Measurements from ENCODE around the gene CDH26.
A peak's percentile ranks its signal among the peaks of the same experiment; 100 is the strongest.

CDH26 gene

GRCh38 chr20:60050193-60050947 lies 92.1 kb downstream of the CDH26 start:
- DNase-seq = no peak

GRCh38 chr20:60051911-60052310 lies 93.7 kb downstream of the CDH26 start:
- no peak for DNase-seq

GRCh38 chr20:60052322-60052721 lies 94.1 kb downstream of the CDH26 start:
- DNase-seq = no peak

GRCh38 chr20:60053125-60053817 lies 95.0 kb downstream of the CDH26 start:
- no peak for DNase-seq

- no peak for DNase-seq
Observed at GRCh38 chr20:60053818-60054190, 95.6 kb downstream of the CDH26 start.

- no peak for DNase-seq
Observed at GRCh38 chr20:60054716-60055634, 96.8 kb downstream of the CDH26 start.

- peak; percentile 30 for DNase-seq
Observed at GRCh38 chr20:60055740-60056139, 97.5 kb downstream of the CDH26 start.

- no peak for DNase-seq
Observed at GRCh38 chr20:60056407-60057122, 98.3 kb downstream of the CDH26 start.

- DNase-seq = peak; percentile 64
Observed at GRCh38 chr20:60057123-60057865, 99.1 kb downstream of the CDH26 start.

- DNase-seq = peak; percentile 36
Observed at GRCh38 chr20:60057866-60058807, 99.9 kb downstream of the CDH26 start.

- DNase-seq = no peak
Observed at GRCh38 chr20:60058879-60059278, 100.7 kb downstream of the CDH26 start.

- no peak for DNase-seq
Observed at GRCh38 chr20:60060006-60060557, 101.9 kb downstream of the CDH26 start.

- DNase-seq = no peak
Observed at GRCh38 chr20:60060593-60060992, 102.4 kb downstream of the CDH26 start.

- DNase-seq = no peak
Observed at GRCh38 chr20:60062431-60063047, 104.3 kb downstream of the CDH26 start.

- DNase-seq = no peak
Observed at GRCh38 chr20:60063048-60063451, 104.8 kb downstream of the CDH26 start.

- DNase-seq = no peak
Observed at GRCh38 chr20:60063739-60064380, 105.6 kb downstream of the CDH26 start.

Measured in activated T-cell treated with anti-CD3 and anti-CD28 coated beads, Interleukin-2, amount 50 U/mL, for 1 hour (primary cell).